H9 (cell line): ENCODE data around the gene FRG2C. TPM values are rescaled to one million over a fixed set of nuclear protein-coding genes. Genes with fewer than 3 reads are reported as not detected.
A peak's percentile ranks its signal among the peaks of the same experiment; 100 is the strongest.
"Not testable (repeated sequence)": the region's sequence is repeated elsewhere in the genome, so short reads cannot be mapped to it uniquely, and the experiment has no call there.

Experiments
- DNase-seq: peaks from one replicate; pipeline ENCODE4 v3.0.0-alpha.2; 2017
- H2AFZ ChIP-seq: one replicate; pipeline ENCODE4 v1.6.1; 2013; ENCODE audit warnings: mild to moderate bottlenecking, low read length, control low read depth, moderate library complexity
- H2AK5ac ChIP-seq: 2 replicates; pipeline ENCODE4 v1.6.1; 2013; ENCODE audit warnings: low read length, control low read depth, mixed read lengths; ENCODE audit not compliant: insufficient read length
- H2BK120ac ChIP-seq: one replicate; pipeline ENCODE4 v1.6.1; 2013; ENCODE audit warnings: low read depth, mild to moderate bottlenecking, low read length, control low read depth, inconsistent platforms; ENCODE audit not compliant: poor library complexity, severe bottlenecking
- H2BK12ac ChIP-seq: 2 replicates; pipeline ENCODE4 v1.6.1; 2013; ENCODE audit warnings: low read length, control low read depth, mixed read lengths, low read depth; ENCODE audit not compliant: insufficient read length
- H2BK15ac ChIP-seq: 2 replicates; pipeline ENCODE4 v1.6.1; 2013; ENCODE audit warnings: low read depth, low read length, control low read depth
- H2BK20ac ChIP-seq: one replicate; pipeline ENCODE4 v1.6.1; 2013; ENCODE audit warnings: low read depth, mild to moderate bottlenecking, low read length, control low read depth, inconsistent platforms; ENCODE audit not compliant: poor library complexity, severe bottlenecking
- H2BK5ac ChIP-seq: 2 replicates; pipeline ENCODE4 v1.6.1; 2013; ENCODE audit warnings: low read length, control low read depth, mixed read lengths; ENCODE audit not compliant: insufficient read length
- H3K14ac ChIP-seq: 2 replicates; pipeline ENCODE4 v1.6.1; 2013; ENCODE audit warnings: low read length, control low read depth; ENCODE audit not compliant: insufficient read depth
- H3K18ac ChIP-seq: 2 replicates; pipeline ENCODE4 v1.6.1; 2013; ENCODE audit warnings: low read depth, mild to moderate bottlenecking, mixed read lengths, low read length, control low read depth; ENCODE audit not compliant: insufficient read length
- H3K23ac ChIP-seq: 2 replicates; pipeline ENCODE4 v1.6.1; 2013; ENCODE audit warnings: low read length, control low read depth, mixed read lengths, low read depth; ENCODE audit not compliant: insufficient read length
- H3K23me2 ChIP-seq: 2 replicates; pipeline ENCODE4 v1.6.1; 2013; ENCODE audit warnings: low read depth, mild to moderate bottlenecking, mixed read lengths, low read length, control low read depth; ENCODE audit not compliant: insufficient read length, poor library complexity, severe bottlenecking
- H3K27ac ChIP-seq: 2 replicates; pipeline ENCODE4 v1.5.1; 2013; ENCODE audit warnings: low read length, control low read depth, mixed read lengths, low read depth; ENCODE audit not compliant: insufficient read length
- H3K27me3 ChIP-seq: 2 replicates; pipeline ENCODE4 v1.6.1; 2013; ENCODE audit warnings: low read length, control low read depth, inconsistent platforms; ENCODE audit not compliant: insufficient read depth
- H3K4ac ChIP-seq: 2 replicates; pipeline ENCODE4 v1.6.1; 2013; ENCODE audit warnings: low read depth, mild to moderate bottlenecking, control low read depth, inconsistent platforms, low read length, moderate library complexity
- H3K4me1 ChIP-seq: 2 replicates; pipeline ENCODE4 v1.6.1; 2013; ENCODE audit warnings: low read length, control low read depth, inconsistent platforms; ENCODE audit not compliant: insufficient read depth
- H3K4me2 ChIP-seq: 2 replicates; pipeline ENCODE4 v1.6.1; 2013; ENCODE audit warnings: low read length, control low read depth, mixed read lengths; ENCODE audit not compliant: insufficient read length, insufficient read depth
- H3K56ac ChIP-seq: 2 replicates; pipeline ENCODE4 v1.6.1; 2013; ENCODE audit warnings: low read depth, mild to moderate bottlenecking, mixed read lengths, low read length, control low read depth; ENCODE audit not compliant: insufficient read length
- H3K79me1 ChIP-seq: 2 replicates; pipeline ENCODE4 v1.6.1; 2013; ENCODE audit warnings: low read depth, mild to moderate bottlenecking, moderate library complexity, low read length, control low read depth, inconsistent platforms; ENCODE audit not compliant: insufficient read depth, poor library complexity, severe bottlenecking
- H3K79me2 ChIP-seq: 2 replicates; pipeline ENCODE4 v1.6.1; 2013; ENCODE audit warnings: low read length, control low read depth, inconsistent platforms; ENCODE audit not compliant: insufficient read depth
- H3K9ac ChIP-seq: 2 replicates; pipeline ENCODE4 v1.6.1; 2013; ENCODE audit warnings: low read length, control low read depth, mixed read lengths; ENCODE audit not compliant: insufficient read length; ENCODE audit errors: extremely low read depth
- H3K9me3 ChIP-seq: one replicate; pipeline ENCODE4 v1.6.1; 2013; ENCODE audit warnings: low read depth, low read length, inconsistent platforms; ENCODE audit not compliant: control insufficient read depth
- H3T11ph ChIP-seq: one replicate; pipeline ENCODE4 v1.6.1; 2013; ENCODE audit warnings: mild to moderate bottlenecking, low read length, control low read depth, inconsistent platforms
- H4K20me1 ChIP-seq: one replicate; pipeline ENCODE4 v1.6.1; 2013; ENCODE audit not compliant: control insufficient read depth, insufficient read length, insufficient read depth
- H4K5ac ChIP-seq: 2 replicates; pipeline ENCODE4 v1.6.1; 2013; ENCODE audit warnings: low read depth, mild to moderate bottlenecking, mixed read lengths, low read length, control low read depth; ENCODE audit not compliant: insufficient read length
- H4K8ac ChIP-seq: replicated peaks from 2 replicates; pipeline ENCODE4 v1.6.1; 2013; ENCODE audit warnings: low read length, control low read depth, mixed read lengths, low read depth; ENCODE audit not compliant: insufficient read length
- H4K91ac ChIP-seq: 2 replicates; pipeline ENCODE4 v1.6.1; 2013; ENCODE audit warnings: low read depth, mild to moderate bottlenecking, moderate library complexity, mixed read lengths, low read length, control low read depth; ENCODE audit not compliant: insufficient read length
- H3K27ac Mint-ChIP-seq, 3 experiments: 2 replicates in 2 of 3; 3 replicates in 1 of 3; pipeline ENCODE4 v1.8.0; 2020 to 2021; ENCODE audit warnings: mixed read lengths in 3 of 3, mild to moderate bottlenecking in 1 of 3, moderate library complexity in 1 of 3
- H3K27me3 Mint-ChIP-seq: 2 replicates; pipeline ENCODE4 v1.8.0; 2021; ENCODE audit warnings: low read depth, mild to moderate bottlenecking, moderate library complexity, mixed read lengths
- H3K36me3 Mint-ChIP-seq, 3 experiments: 2 replicates in 2 of 3; 3 replicates in 1 of 3; pipeline ENCODE4 v1.8.0; 2020 to 2021; ENCODE audit warnings: low read depth in 3 of 3, mixed read lengths in 3 of 3; ENCODE audit not compliant: insufficient read depth in 1 of 3
- H3K4me1 Mint-ChIP-seq, 2 experiments: 2 replicates each; pipeline ENCODE4 v1.8.0; 2020; ENCODE audit warnings: mixed read lengths in 2 of 2
- H3K4me3 Mint-ChIP-seq, 2 experiments: 2 replicates in 1 of 2; 3 replicates in 1 of 2; pipeline ENCODE4 v1.8.0; 2020 to 2021; ENCODE audit warnings: mild to moderate bottlenecking in 2 of 2, mixed read lengths in 2 of 2, moderate library complexity in 1 of 2
- H3K9me3 Mint-ChIP-seq, 2 experiments: 2 replicates in 1 of 2; 3 replicates in 1 of 2; pipeline ENCODE4 v1.8.0; 2020; ENCODE audit warnings: mild to moderate bottlenecking in 2 of 2, mixed read lengths in 2 of 2, moderate library complexity in 1 of 2
- WGBS: extraction: QIAGEN DNeasy Blood & Tissue Kit; methylation state at CpG from one replicate; pipeline ENCODE4 v1.1.7; 2013; ENCODE audit warnings: missing lambda C conversion rate, low lambda C conversion rate, mixed read lengths; ENCODE audit not compliant: insufficient read length; ENCODE audit errors: extremely low coverage; 5-methylcytosine and 5-hydroxymethylcytosine counted together
- total RNA-seq: library from RNA; stranded (reverse); gene quantifications from 2 replicates; pipeline ENCODE4 v1.2.1, GENCODE V29; 2021
- TF ChIP-seq, protein P1 (sequence below): fragments of 200-600 bp; sonication (generic); conservative IDR thresholded peaks from 3 replicates; pipeline ENCODE4 v1.8.0; 2021; ENCODE audit warnings: antibody characterized with exemption, mild to moderate bottlenecking

FRG2C gene
- total RNA-seq, 1 experiment from 2014 or later, result not detected

DNA sequence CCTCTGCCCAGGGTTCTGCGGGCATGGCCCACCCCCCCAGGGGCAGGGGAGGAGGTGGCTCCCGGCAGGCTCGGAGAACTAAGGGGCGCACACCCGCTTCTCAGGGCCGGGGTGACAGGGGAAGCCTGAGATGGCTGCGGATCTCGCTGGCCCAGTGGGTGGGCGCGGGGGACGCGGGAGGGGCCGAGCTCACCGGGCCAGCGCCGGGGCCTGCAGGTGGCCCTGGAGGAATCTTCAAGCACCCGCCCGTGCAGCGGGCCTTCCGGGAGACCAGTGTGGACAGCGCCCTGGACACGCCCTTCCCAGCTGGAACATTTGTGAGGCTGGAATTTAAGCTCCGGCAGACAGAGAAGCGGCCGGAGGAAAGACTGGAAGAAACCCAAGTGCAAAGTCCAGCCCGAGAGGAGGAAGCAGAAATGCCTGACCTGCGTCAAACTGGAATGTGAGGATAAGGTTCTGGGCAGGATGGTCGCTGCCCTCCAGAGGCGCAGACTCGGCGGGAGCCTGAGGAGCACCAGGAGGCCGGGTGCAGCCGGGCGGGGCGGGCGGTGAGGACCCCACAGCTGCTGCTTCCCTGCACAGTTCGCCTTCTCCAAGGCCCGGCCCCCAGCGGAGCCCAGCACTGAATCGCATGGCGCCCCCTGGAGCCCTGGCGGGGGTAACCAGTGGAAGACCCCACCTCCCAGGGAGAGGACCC lies 5.6 kb upstream of the FRG2C start:
- DNase-seq, result peak; percentile 52
- not testable (repeated sequence) for H2BK5ac ChIP-seq, H3T11ph ChIP-seq, H2AK5ac ChIP-seq, H4K8ac ChIP-seq, H3K79me1 ChIP-seq, H3K23me2 ChIP-seq, H3K27ac ChIP-seq, H3K27me3 ChIP-seq, H3K9me3 Mint-ChIP-seq, H2BK120ac ChIP-seq, H3K79me2 ChIP-seq, H3K4me1 ChIP-seq, H4K91ac ChIP-seq, H3K9me3 ChIP-seq, H3K14ac ChIP-seq, H3K4ac ChIP-seq, H2BK20ac ChIP-seq, H3K23ac ChIP-seq, H3K9ac ChIP-seq, H2BK12ac ChIP-seq, H3K27ac Mint-ChIP-seq, H4K5ac ChIP-seq, H4K20me1 ChIP-seq, H3K56ac ChIP-seq, H3K4me1 Mint-ChIP-seq, H3K36me3 Mint-ChIP-seq, H3K18ac ChIP-seq, H2BK15ac ChIP-seq, H2AFZ ChIP-seq
- H3K4me2 ChIP-seq, result peak overlapping the region; percentile 57
- peak overlapping the region; percentile 80 to 90 for H3K4me3 Mint-ChIP-seq
- H3K27me3 Mint-ChIP-seq, result peaks cover 74% of the 10 kb centered on the region
- TF ChIP-seq, protein P1, sequence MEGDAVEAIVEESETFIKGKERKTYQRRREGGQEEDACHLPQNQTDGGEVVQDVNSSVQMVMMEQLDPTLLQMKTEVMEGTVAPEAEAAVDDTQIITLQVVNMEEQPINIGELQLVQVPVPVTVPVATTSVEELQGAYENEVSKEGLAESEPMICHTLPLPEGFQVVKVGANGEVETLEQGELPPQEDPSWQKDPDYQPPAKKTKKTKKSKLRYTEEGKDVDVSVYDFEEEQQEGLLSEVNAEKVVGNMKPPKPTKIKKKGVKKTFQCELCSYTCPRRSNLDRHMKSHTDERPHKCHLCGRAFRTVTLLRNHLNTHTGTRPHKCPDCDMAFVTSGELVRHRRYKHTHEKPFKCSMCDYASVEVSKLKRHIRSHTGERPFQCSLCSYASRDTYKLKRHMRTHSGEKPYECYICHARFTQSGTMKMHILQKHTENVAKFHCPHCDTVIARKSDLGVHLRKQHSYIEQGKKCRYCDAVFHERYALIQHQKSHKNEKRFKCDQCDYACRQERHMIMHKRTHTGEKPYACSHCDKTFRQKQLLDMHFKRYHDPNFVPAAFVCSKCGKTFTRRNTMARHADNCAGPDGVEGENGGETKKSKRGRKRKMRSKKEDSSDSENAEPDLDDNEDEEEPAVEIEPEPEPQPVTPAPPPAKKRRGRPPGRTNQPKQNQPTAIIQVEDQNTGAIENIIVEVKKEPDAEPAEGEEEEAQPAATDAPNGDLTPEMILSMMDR, result peak; percentile 74
- no CpG with 5 or more reads among the region's 42 CpGs for WGBS

DNA sequence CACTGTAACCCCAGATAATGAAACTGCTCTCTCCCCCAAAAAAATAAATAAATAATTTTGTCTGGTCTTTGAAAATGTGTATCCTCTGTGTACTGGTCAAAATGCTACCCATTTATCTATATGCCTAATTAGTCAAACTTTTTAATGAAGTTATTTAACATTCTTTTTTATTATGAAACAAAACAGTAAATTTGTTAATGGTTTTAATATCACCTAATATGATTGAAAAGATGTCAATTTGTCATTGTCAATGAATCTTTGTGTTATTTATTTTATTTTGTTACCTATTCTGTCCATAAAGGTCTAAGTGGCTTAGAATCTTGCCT lies 5.1 kb upstream of the FRG2C start:
- Mint-ChIP-seq H3K4me3 (peak overlapping the region; percentile 80 to 90), H3K27me3 (peaks cover 74% of the 10 kb centered on the region)
- not testable (repeated sequence) for H2BK120ac ChIP-seq, H3K36me3 Mint-ChIP-seq, H2BK20ac ChIP-seq, H3K23me2 ChIP-seq, H3K4me1 Mint-ChIP-seq, H3K9me3 ChIP-seq, H3K23ac ChIP-seq, H3K4me1 ChIP-seq, H3K9me3 Mint-ChIP-seq, H3K56ac ChIP-seq, H3K79me1 ChIP-seq, H4K8ac ChIP-seq, H2AK5ac ChIP-seq, H4K5ac ChIP-seq, H3K27me3 ChIP-seq, H3K18ac ChIP-seq, DNase-seq, H3K14ac ChIP-seq, H2AFZ ChIP-seq, H3K79me2 ChIP-seq, H3K27ac Mint-ChIP-seq, H3K4me2 ChIP-seq, H4K91ac ChIP-seq, H2BK15ac ChIP-seq, H3K27ac ChIP-seq, H4K20me1 ChIP-seq, H2BK5ac ChIP-seq, H3T11ph ChIP-seq, H3K4ac ChIP-seq, H2BK12ac ChIP-seq, H3K9ac ChIP-seq
